HG03108 (cell line): Measurements from ENCODE around the gene APOBEC2.
A peak's percentile ranks its signal among the peaks of the same experiment; 100 is the strongest.

Experiments
- ATAC-seq: cut with Tn5 transposase; IDR thresholded peaks from one replicate; pipeline ENCODE4 v1.9.1; 2021; ENCODE audit warnings: moderate library complexity; ENCODE audit not compliant: unreplicated experiment

Gene APOBEC2

GRCh38 chr6:41058783-41059181 lies 5.8 kb downstream of the APOBEC2 start:
- no peak for ATAC-seq

GRCh38 chr6:41059556-41059955 lies 6.6 kb downstream of the APOBEC2 start:
- no peak for ATAC-seq

DNA sequence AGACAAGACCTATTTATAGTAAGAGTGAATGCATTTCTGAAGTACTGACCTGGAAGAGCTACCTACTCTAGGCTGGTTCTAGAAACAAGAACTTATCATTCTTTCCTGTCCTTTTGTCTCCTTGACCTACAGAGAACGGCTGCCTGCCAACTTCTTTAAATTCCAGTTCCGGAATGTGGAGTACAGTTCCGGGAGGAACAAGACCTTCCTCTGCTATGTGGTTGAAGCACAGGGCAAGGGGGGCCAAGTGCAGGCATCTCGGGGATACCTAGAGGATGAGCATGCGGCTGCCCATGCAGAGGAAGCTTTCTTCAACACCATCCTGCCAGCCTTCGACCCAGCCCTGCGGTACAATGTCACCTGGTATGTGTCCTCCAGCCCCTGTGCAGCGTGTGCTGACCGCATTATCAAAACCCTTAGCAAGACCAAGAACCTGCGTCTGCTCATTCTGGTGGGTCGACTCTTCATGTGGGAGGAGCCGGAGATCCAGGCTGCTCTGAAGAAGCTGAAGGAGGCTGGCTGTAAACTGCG lies 8.3 kb downstream of the APOBEC2 start:
- no peak for ATAC-seq

GRCh38 chr6:41062056-41062455 lies 9.1 kb downstream of the APOBEC2 start:
- no peak for ATAC-seq

DNA sequence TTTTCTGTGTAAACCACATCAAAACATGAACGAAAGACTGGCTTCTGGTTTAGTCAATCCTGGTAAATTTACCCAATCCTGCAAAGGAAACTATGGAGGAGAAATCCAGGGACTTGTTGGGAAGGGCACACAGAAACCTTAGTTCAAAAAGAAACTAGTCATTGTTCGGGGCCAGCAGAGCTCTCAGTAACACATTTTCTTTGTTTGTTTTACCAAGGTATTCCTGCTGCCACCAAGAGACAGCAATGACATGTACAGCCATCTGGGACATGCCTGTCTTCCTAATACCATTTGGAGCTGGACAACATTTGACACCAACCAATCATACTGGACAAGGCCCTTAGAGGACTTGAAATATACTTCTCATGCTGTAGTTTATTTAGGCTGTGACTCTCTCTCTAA lies 10.9 kb downstream of the APOBEC2 start:
- no peak for ATAC-seq

DNA sequence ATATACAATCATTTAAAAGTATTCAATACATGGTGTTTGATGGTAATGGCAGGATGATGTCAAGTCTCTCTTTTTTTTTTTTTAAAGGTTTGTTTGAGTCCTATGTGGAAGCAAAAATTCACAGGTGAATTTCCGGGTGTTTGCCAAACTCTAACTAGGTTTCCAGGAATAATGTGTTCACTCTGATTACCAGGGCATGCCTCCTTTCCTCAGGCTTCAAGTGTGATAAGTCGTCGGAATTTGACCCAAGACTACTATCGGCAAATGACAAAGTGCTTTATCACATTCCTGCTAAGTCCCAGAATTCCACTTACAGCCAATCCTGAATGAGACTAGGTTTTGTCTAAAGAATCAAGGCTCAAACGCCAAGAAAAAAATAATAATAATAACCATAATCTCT lies 11.8 kb downstream of the APOBEC2 start:
- ATAC-seq, result no peak

GRCh38 chr6:41065550-41066026 lies 12.6 kb downstream of the APOBEC2 start:
- no peak for ATAC-seq

DNA sequence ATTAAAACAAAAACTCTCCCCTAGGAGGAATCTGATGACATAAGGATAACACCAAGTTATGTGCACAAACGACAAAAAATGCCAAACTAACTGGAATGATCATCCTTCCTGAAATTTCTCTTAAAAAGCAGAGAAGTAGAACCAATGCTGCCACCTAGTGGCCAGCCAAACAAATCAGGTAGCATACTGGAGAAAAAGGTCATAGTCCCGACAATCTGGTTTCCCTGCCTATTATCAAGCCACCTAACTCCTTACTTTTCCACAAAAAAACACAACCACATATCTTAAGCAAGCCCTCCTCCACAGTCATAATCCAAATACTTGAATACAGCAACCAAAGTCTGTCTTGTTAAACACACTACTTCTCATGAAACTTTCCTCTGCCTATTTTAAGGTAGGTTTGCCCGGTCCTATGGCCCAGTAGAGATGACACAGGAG lies 13.9 kb downstream of the APOBEC2 start:
- ATAC-seq, result no peak

DNA sequence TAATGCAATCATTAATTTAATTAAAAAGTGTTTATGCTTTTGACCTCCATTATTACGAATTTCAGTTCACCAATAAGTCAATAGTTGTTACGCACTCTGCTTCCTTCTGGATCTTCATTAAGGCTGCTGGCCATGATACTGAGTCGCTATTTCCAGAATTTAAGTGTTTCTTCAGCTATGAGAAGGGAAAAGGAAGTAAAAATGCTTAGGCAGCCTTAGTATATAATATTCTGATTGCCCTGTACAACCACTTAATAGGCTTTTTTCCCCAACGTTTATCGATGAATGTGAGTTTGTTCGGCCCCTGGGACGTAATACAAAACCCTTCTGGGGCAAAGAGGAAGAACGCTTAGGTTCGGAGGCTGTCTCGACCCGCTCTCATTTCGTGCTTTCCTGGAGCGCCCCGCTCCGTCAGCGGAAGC lies 18.5 kb downstream of the APOBEC2 start:
- no peak for ATAC-seq

- ATAC-seq, result peak; percentile 56
These were observed 19.2 kb downstream of the APOBEC2 start, which contains the start of gene OARD1 for GRCh38 chr6:41071923-41072835. TSS of gene OARD1 (minus strand) at chr6:41072356. CDS start at chr6:41071634, 722 bp downstream.

GRCh38 chr6:41072836-41073202 lies 19.8 kb downstream of the APOBEC2 start, which contains the start of gene NFYA:
TSS of gene NFYA (plus strand) at chr6:41072974. CDS start at chr6:41079090, 6,116 bp downstream.
- peak; percentile 62 for ATAC-seq

DNA sequence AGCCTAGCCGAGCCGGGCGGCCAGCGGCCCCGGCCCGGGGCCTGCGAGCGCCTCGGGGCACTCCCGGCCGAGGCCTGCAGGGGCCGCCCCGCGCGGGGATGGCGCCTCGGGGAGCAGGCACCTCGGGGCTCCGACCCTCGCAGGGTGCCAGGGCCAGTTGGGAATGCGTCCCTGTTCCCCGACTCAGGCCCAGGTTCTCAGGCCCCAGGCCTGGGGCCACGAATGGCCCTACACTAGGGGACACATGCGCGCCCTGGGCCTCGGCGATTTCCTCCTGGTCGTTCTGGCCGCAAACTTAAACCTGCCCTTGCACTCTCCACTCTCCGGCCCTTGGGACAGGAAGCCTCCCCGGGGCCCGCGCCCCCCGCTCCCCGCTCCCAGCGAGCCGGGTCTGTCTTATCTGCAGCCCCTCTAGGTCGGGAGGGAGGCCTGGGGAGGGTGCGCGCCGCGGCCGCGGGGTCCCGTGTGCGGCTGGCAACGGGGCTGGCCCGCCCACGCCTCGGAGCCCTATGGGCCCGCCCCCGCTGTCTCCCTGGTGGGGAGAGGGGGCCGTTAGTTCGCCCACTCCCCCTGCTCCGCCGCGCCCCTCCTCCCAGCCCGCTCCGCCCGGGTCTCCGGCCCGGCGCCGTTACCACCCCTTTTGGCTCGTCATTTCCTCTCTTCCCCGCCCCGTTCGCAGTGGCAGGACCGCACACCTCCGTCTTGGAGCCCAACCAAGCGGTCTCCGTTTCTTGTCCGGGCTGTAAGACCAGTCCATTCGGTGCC lies 20.4 kb downstream of the APOBEC2 start:
- peak; percentile 24 for ATAC-seq

- no peak for ATAC-seq
These were observed 21.1 kb downstream of the APOBEC2 start for GRCh38 chr6:41073968-41074691.

GRCh38 chr6:41074692-41075436 lies 21.9 kb downstream of the APOBEC2 start:
- ATAC-seq, result no peak

DNA sequence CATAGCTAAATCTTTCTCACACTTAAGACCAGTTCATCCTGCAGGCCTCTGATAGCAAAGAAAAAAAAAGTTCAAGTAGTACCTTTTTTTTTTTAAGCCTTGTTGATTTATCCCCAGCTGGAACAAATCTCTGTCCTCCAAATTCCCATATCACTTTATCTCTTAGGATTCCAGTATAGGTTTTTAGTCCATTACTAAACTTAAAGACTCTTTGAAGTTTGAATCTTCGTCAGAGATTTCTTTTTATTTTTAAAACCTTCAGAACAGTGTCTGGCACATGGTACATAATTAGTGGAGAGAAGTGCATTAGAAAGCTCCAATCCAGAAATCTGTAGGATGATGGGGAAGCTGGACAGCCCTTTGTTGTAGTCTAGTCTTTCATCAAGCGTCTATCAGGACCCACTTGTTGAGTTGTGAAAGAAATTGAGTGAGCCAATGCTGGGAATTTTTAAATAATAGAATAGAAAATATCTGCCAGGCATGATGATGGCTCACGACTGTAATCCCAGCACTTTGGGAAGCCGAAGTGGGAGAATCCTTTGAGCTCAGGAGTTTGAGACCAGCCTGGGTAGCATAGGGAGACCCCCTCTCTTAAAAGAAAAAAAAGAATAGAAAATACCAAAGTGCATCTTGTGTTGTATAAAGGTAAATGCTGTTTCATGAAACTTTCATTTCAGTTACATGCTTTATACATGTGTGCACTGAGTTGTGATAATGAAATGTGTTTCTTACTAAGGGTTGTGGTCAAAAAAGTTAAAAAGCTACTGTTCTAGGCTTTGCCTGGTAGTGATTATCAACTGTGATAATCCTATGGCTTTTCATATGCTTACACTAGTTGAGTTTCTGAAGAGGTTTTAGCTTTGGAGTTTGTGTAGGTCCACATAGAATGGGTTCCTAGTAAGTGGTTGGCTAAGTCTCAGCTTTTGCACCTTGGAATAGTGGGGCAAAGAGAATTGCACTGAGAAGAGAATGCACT lies 22.9 kb downstream of the APOBEC2 start:
- no peak for ATAC-seq

- no peak for ATAC-seq
These were observed 24.5 kb downstream of the APOBEC2 start for GRCh38 chr6:41077536-41077935.

DNA sequence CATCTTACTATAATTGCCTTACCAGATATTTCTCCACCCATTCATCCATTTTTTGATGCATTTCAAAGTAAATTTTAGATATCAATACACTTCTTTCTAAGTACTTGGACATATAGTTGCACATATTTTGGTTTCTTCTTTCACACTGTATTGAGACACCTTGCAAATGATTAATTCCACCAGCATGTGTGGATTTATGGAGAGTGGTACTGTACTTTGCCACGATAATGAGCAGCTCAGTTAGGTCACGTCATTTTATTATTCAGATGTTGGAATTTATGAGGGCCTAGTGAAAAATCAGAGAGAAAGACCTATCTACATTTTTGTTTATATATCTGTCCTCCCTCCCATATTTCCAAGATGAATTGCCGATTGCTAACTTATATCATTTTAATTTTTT lies 25.1 kb downstream of the APOBEC2 start:
- ATAC-seq, result no peak

DNA sequence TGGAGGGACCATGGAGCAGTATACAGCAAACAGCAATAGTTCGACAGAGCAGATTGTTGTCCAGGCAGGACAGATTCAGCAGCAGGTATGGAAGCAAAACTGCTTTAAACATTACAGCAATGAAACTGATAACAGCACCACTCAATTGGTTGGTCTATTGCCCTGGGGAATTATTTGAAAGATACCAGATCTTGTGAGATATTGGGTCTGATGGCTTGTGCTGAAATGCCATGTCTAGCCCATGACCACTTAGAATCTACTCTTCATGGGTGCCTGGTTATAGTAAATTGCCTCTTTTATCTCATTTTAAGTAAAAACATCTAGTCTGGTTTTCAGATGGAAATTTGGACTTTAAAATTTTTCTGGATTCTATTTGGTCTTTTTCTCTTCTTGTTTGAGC lies 26.1 kb downstream of the APOBEC2 start:
- ATAC-seq, result no peak

GRCh38 chr6:41080621-41081020 lies 27.6 kb downstream of the APOBEC2 start:
- no peak for ATAC-seq
